AG20443 (cell line): ENCODE measurements around the gene RASA3.
"Not testable (repeated sequence)": the region's sequence is repeated elsewhere in the genome, so short reads cannot be mapped to it uniquely, and the experiment has no call there.

Source experiments
- DNase-seq: peaks from one replicate; pipeline ENCODE4 v3.0.0; 2012; ENCODE audit warnings: low spot score, mixed read lengths

Gene RASA3

GRCh38 chr13:114155926-114156883 is 23.8 kb upstream of the RASA3 start:
- no peak for DNase-seq

DNA sequence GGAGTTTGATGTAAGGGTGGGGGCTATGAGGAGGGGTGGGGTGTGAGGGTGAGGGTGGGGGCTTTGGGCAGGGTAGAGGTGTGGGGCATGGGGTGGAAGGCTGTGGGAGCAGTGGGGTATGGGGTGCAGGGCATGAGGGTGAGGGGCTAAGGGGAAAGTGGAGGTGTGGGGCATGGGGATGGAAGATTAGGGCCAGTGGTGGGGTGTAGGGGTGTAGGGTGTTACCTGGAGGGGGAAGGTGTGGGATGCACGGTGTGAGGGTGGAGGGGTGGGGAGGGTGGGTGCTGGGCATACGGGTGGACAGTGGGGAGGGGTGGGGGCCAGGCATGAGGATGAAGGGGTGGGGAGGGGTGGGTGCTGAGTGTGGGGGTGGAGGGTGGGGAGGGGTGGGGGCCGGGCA is 22.9 kb upstream of the RASA3 start:
- no peak for DNase-seq

DNA sequence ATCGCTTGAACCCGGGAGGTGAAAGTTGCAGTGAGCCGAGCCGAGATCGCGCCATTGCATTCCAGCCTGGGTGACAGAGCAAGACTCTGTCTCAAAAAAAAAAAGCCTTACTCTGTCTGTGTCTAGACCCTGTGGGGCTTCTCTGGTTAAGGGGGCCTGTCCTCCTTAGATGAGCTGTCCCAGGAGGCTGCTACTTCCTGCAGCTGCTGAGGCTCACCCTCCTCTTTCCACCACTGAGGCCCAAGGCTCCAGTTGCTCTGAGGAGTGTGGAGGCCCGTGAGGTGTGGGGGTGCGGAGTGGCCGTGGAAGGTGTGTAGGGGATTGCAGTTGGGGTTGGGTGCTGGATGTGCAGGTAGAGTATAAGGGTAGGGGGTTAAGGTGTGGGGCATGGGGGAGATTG is 22.1 kb upstream of the RASA3 start:
- no peak for DNase-seq

GRCh38 chr13:114153485-114154080 is 21.2 kb upstream of the RASA3 start:
- no peak for DNase-seq

- peak; percentile 87 for DNase-seq
Measured at GRCh38 chr13:114152831-114153371, 20.5 kb upstream of the RASA3 start.

DNA sequence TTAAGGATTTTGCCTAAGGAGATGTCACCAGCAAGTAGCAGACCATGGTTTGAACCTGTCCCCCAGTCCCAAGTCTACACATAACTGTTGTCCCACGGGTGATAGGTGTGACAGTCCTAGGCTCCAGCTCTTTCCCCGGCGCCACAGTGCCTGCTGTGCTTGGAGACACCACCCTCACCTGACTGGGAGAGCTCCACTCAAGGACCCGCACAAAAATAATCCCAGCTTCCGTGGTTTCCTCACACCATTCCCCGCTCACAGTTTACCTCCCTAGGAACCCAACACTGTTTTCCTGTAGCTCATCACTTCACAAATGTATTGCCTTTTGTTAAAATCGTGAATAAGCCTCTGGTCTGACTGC is 19.8 kb upstream of the RASA3 start:
- DNase-seq = no peak

DNA sequence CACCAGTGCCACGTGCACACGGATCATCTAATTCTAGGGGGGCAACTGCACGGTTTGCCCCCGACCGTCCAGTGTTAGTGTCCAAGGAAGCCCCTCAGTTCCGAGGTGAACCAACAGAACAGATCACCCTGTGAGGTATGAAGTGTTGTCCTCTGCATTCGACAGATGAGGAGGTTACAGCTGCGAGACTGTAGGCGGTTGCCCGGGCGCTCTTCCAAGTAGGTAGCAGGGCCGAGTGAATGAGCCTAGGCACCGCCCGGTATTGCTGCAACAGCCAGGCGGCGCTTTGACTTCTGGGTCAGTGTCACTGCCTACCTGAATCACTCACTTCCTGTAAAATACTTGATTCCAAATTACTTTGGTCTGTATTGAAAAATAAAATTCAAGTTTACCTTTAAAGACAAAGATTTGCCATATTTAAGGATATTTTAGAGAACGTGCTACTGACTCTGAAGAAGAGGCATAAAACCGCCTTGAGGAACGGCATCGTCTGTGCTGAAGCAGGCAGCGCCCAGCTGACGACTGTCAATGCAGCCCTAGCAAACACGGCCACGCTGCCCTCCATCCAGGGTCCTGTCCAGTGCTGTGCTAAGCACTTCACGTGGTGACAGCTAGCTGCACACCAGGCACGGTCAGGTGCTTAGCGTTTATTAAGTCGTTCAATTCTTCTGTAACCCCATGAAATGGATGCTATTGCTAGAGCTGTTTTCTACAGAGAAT is 19.3 kb upstream of the RASA3 start:
- no peak for DNase-seq

- DNase-seq = no peak
Measured at GRCh38 chr13:114151031-114151430, 18.6 kb upstream of the RASA3 start.

GRCh38 chr13:114149774-114150740 is 17.6 kb upstream of the RASA3 start:
- DNase-seq = no peak

GRCh38 chr13:114148886-114149285 is 16.5 kb upstream of the RASA3 start:
- not testable (repeated sequence) for DNase-seq

GRCh38 chr13:114148521-114148855 is 16.1 kb upstream of the RASA3 start:
- DNase-seq = no peak

GRCh38 chr13:114147803-114148520 is 15.5 kb upstream of the RASA3 start:
- no peak for DNase-seq

DNA sequence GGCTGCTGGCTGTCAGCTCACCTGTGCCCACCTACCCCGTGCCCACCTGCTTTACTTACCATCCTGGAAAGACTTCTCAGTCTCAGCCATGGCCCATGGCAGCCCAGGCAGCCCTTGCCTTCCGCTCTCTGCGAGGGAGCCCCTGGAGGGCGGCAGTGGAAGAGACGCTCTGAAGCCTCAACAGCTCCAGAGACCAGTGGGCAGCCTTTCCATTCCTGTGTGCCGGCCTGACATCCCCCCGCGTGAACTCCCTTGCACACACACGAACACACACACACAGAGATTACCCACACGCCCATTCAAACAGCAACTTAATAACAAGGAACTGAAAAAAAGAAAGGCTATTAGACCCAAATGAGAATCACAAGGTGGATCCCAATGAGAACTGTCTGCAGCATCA is 14.2 kb upstream of the RASA3 start:
- DNase-seq = no peak

DNA sequence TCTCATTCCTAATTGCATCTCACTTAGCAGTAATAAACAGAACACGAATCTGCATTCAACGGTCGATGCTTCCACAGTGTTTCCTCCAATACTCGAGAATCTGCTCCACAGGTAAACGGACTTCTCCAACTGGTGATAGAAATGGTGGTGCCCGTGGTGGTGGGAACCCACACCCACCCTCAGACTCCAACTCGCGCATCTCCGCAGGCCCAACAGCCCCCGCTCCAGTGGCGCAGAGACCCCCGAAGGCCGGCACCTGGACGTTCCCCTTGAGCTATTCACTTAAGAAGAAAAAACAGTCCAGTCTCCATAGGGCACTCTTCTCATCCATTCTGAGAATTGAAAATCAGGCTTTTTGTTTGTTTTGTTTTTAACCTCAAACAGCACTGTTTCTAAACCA is 13.8 kb upstream of the RASA3 start:
- no peak for DNase-seq

DNA sequence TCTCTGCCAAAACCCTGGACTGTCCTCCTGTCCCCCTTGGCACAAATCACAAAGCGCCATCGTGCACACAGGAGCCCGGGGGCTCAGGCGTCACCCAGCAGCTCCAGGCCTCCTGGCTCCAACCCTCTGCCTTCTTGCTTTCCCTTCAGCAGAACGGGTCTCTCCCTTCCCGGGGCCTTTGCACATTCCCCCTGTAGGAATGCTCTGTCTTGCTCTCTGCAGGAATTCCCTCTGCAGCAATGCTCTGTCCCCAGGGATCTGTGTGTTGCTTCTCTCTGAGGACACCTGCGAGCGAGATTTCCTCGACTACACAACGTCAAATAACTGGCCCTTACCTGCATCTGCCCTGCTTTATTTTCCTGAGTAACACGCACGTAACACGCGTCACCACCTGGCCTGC is 13.3 kb upstream of the RASA3 start:
- DNase-seq = no peak

DNA sequence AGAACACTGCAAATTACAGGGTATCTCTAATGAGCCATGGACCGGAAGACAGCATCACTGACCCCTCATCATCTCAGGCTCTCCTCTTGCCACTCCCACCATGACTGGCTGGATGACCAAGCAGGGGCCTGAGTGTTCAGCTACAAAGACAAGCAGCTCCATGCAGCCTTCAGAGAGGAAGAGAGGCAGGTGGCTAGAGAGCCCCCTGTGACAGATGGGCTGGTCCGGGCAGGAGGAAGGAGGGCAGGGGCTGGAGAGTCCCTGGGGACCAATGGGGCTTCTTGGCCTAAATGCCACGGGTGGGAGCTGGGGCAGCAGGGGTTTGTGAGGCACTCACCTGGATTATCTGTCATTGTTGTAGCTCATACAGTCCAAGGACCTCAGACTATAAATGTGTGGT is 12.8 kb upstream of the RASA3 start:
- DNase-seq = no peak

GRCh38 chr13:114144606-114145244 is 12.3 kb upstream of the RASA3 start:
- DNase-seq = no peak

GRCh38 chr13:114143806-114144605 is 11.6 kb upstream of the RASA3 start:
- DNase-seq = no peak

DNA sequence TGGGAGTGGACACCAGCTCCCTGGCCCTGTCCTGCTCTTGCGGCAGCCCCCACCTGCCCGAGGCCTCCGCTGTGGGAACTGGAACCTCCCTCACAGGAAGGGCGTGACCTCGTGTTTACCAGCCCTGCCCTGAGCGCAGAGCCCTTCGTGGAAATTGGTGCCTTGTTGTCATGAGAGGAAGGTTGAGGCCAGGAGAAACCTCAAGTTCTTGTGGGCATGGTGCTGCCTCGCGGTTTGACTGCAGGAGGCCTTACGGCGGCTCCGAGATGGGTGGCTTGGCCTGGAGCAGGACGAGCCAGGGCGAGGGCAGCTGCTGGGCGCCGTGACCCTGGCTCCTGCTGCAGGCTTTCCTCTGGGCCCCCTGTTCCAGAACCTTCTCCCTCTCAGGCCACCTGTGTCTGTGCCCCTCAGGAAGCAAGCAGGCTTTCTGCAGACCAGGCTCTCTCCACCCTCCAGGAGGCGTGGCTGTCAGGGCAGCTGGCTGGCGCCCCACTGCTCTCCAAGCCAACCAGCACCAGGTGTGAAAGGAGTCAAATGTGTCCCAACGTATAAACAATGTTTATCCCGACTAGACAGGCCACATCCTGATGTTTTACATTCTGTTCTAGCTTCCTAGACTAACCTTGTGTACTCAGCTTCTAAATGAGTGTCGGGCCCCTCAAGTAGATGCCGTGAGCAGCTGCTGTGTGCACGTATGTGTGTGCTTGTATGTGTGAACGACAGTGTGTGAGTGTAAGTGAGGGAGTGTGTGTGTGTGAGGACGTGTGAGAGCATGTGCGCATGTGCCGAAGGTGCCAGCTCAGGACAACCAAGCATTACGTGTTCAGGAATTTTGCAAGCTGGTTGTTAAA is 10.4 kb upstream of the RASA3 start:
- no peak for DNase-seq
